Measurements from ENCODE around the gene RNF144B. TPM values are rescaled to one million over a fixed set of nuclear protein-coding genes. Genes with fewer than 3 reads are reported as not detected.
"Not testable (repeated sequence)": the region's sequence is repeated elsewhere in the genome, so short reads cannot be mapped to it uniquely, and the experiment has no call there.

RNF144B gene
- total RNA-seq, 4 donors from 2014 or later: 7.6 to 19.0 (median 12.5) TPM

DNA sequence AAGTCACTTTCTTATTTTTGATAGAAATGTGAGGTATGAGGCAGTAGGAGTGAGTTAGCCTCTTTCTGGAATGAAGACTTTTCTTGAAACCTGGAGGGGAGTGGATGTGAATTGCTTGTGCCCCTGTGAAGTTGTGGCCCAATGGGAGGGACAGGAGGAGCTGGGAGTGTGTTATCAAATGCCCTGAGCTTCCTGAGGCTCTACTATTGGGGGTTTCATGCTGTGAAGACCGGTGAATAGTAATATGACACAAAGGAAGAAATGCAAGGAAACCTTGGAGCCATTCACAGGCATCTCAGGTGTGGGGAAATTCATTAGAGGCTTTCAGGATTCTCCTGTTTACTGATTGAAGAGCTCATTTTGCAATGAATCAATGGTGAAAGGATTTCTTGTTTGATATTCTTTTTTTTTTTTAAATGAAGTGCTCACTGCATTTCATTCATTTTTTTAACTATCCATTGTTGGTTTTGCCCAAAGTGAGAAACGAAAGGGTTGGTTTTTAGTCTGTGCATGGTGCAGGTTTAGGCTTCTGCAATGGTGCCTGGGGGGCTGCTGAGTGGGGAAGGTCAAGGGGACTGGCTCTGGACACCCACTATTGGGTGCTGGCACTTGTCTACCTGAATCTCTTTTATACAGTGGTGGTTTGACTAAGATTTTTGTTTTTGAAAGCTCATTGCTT is 8.2 kb downstream of the RNF144B start:
- WGBS, 2 donors: 59 to 75% methylated on average over 2 of the region's 2 CpGs
- no peak for TF ChIP-seq POLR2A (IDR thresholded peaks at IDR 0.05)
- TF ChIP-seq, protein P1, sequence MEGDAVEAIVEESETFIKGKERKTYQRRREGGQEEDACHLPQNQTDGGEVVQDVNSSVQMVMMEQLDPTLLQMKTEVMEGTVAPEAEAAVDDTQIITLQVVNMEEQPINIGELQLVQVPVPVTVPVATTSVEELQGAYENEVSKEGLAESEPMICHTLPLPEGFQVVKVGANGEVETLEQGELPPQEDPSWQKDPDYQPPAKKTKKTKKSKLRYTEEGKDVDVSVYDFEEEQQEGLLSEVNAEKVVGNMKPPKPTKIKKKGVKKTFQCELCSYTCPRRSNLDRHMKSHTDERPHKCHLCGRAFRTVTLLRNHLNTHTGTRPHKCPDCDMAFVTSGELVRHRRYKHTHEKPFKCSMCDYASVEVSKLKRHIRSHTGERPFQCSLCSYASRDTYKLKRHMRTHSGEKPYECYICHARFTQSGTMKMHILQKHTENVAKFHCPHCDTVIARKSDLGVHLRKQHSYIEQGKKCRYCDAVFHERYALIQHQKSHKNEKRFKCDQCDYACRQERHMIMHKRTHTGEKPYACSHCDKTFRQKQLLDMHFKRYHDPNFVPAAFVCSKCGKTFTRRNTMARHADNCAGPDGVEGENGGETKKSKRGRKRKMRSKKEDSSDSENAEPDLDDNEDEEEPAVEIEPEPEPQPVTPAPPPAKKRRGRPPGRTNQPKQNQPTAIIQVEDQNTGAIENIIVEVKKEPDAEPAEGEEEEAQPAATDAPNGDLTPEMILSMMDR (IDR thresholded peaks at IDR 0.05): no peak
- H3K4me3 ChIP-seq: no peak overlapping the region

GRCh38 chr6:18395856-18396197 is 8.7 kb downstream of the RNF144B start:
- TF ChIP-seq POLR2A (IDR thresholded peaks at IDR 0.05): no peak
- TF ChIP-seq, protein P1 (IDR thresholded peaks at IDR 0.05): no peak
- intact Hi-C loops (cut with DNase I): no loop called here
- H3K36me3 ChIP-seq: peaks cover 0 to 27% (median 0%) of the 10 kb centered on the region in 3 donors
- no peak overlapping the region for H3K4me3 ChIP-seq
- DNase-seq: no peak
- H3K9me3 ChIP-seq: no peaks in the 10 kb centered on the region
- 85 to 91% methylated on average over 1 of the region's 1 CpG for WGBS, 2 donors
- H3K4me1 ChIP-seq: peaks cover 0 to 16% (median 0%) of the 10 kb centered on the region in 3 donors
- H3K27me3 ChIP-seq: no peaks in the 10 kb centered on the region
- no peak overlapping the region for H3K27ac ChIP-seq

More for the DNA sequence above, 8.2 kb downstream of the RNF144B start:
- DNase-seq: no peak
- H3K36me3 ChIP-seq: peaks cover 0 to 22% (median 0%) of the 10 kb centered on the region in 3 donors
- peaks cover 0 to 16% (median 0%) of the 10 kb centered on the region in 3 donors for H3K4me1 ChIP-seq
- no peak overlapping the region for H3K27ac ChIP-seq
- no peaks in the 10 kb centered on the region for H3K9me3 ChIP-seq
- intact Hi-C loops (cut with DNase I): no loop called here
- no peaks in the 10 kb centered on the region for H3K27me3 ChIP-seq

DNA sequence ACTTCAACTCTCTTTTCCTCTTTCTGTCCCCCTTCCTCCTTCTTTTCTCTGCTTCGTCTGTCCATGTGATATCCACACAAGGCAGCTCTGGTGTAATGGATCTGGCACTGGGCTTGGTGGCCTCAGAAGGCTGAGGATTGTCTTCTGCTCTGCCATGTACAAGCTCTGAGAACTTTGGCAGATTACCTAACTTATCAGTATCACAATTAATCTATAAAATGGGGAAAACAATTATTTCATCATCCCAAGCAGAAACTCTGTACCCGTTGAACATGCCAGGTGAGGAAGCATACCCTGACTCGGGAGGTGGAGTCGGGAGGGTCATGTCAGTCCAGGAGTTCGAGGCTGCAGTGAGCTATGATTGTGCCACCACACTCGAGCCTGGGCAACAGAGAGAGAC is 10.6 kb downstream of the RNF144B start:
- 82 to 85% methylated on average over 6 of the region's 6 CpGs for WGBS, 2 donors
- peaks cover 0 to 42% (median 0%) of the 10 kb centered on the region in 3 donors for H3K36me3 ChIP-seq
- intact Hi-C loops (cut with DNase I): no loop called here
- H3K27ac ChIP-seq: no peak overlapping the region
- H3K27me3 ChIP-seq: no peaks in the 10 kb centered on the region
- no peak overlapping the region for H3K4me3 ChIP-seq
- no peak for TF ChIP-seq POLR2A (IDR thresholded peaks at IDR 0.05)
- TF ChIP-seq, protein P1 (IDR thresholded peaks at IDR 0.05): no peak
- H3K9me3 ChIP-seq: no peaks in the 10 kb centered on the region
- DNase-seq: no peak
- peaks cover 0 to 12% (median 0%) of the 10 kb centered on the region in 3 donors for H3K4me1 ChIP-seq

GRCh38 chr6:18398225-18398624 is 11.1 kb downstream of the RNF144B start:
- H3K27me3 ChIP-seq; intact Hi-C loops (cut with DNase I): not testable (repeated sequence)

DNA sequence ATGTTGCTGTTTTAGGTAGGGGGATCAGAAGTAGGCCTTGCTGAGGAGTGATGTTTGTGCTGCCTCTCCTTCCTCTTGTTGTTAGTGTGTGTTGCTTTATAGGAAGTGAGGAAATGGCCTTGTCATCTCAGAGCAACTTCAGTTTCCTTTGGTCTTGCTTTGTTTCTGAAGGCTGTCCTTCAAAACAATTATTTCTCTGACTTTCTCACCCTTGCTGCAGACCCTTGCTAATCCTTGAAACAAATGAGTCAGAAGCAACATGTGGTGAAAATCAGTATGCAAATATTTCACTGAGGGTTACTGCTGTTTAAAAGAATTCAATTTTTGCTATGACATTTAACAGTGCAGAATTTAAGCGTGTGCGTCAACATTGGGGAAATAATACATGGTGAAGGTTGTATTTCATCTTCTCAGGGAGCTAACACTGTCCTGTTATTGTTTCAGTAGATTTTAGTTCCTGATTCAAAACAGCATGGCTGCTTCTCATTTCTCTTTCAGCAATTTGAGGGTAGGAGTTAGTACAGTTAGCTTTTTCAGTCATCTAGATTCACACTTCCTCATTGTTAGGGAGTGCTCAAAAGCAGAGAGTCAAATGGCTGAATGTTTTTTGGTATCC is 13.8 kb downstream of the RNF144B start:
- H3K9me3 ChIP-seq: no peaks in the 10 kb centered on the region
- no peak for DNase-seq
- intact Hi-C loops (cut with DNase I): no loop called here
- WGBS, 2 donors: 78 to 80% methylated on average over 2 of the region's 2 CpGs
- no peaks in the 10 kb centered on the region for H3K27me3 ChIP-seq
- peaks cover 0 to 59% (median 0%) of the 10 kb centered on the region in 3 donors for H3K36me3 ChIP-seq
- no peak overlapping the region for H3K4me3 ChIP-seq
- peaks cover 0 to 19% (median 3%) of the 10 kb centered on the region in 3 donors for H3K4me1 ChIP-seq
- no peak for TF ChIP-seq POLR2A (IDR thresholded peaks at IDR 0.05)
- TF ChIP-seq, protein P1 (IDR thresholded peaks at IDR 0.05): no peak
- peak overlapping the region in 1 of 4 donors; percentile 11 for H3K27ac ChIP-seq

More at GRCh38 chr6:18398225-18398624, 11.1 kb downstream of the RNF144B start:
- not testable (repeated sequence) for DNase-seq, H3K27ac ChIP-seq, H3K9me3 ChIP-seq, H3K4me3 ChIP-seq
- WGBS, 2 donors: 71 to 79% methylated on average over 4 of the region's 4 CpGs
- H3K4me1 ChIP-seq: peaks cover 0 to 12% (median 0%) of the 10 kb centered on the region in 3 donors
- H3K36me3 ChIP-seq: peaks cover 0 to 48% (median 0%) of the 10 kb centered on the region in 3 donors

GRCh38 chr6:18404965-18405364 is 17.8 kb downstream of the RNF144B start:
- intact Hi-C loops (cut with DNase I); H3K27ac ChIP-seq; H3K4me3 ChIP-seq; H3K9me3 ChIP-seq; H3K27me3 ChIP-seq; DNase-seq: not testable (repeated sequence)
- peaks cover 0 to 59% (median 0%) of the 10 kb centered on the region in 3 donors for H3K36me3 ChIP-seq
- H3K4me1 ChIP-seq: peaks cover 0 to 19% (median 3%) of the 10 kb centered on the region in 3 donors
- WGBS, 2 donors: 89 to 93% methylated on average over 6 of the region's 6 CpGs
